ENCODE data around the gene MORN1.

MORN1 gene

DNA sequence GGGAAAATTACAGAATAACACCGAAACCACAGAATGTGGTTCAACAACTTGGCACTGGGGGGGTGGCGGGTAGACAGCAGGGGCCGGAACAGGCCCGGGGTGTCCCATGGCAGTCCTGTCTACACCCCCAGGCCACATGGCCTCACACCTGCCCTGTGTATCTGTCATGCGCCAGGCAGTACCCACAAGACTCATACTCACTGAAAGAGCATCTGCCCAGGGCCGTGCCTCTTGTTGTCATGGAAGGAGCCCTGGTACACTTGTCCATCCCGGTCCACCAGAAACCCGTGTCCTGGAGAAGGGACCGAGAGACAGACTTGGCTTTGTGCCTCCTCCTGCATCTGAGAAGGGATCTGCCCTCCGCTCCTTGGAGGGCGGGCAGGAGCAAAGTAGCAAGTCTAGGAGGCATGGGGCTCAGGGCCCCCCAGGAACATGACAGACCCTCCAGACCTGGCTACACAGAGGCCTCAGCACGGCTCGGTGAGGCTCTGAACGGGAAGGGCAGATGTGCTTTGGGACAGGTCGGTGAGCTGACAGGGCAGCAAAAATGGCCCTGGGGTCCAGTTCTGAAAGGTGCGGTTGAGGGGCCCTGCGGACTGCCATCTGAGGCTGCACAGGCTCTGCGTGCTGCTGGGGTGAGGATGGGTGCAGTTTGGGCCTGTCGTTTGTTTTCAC is 5.6 kb downstream of the MORN1 start:
- Histone ChIP-seq H3K4me1 (peaks cover 0 to 25% (median 16%) of the 10 kb centered on the region in 4 donors), H3K27me3 (no peaks in the 10 kb centered on the region), H3K9me3 (no peaks in the 10 kb centered on the region), H3K27ac (no peak overlapping the region), H3K36me3 (peaks cover 0 to 20% (median 0%) of the 10 kb centered on the region in 3 donors), H3K4me3 (no peak overlapping the region)
- TF ChIP-seq, protein P1, sequence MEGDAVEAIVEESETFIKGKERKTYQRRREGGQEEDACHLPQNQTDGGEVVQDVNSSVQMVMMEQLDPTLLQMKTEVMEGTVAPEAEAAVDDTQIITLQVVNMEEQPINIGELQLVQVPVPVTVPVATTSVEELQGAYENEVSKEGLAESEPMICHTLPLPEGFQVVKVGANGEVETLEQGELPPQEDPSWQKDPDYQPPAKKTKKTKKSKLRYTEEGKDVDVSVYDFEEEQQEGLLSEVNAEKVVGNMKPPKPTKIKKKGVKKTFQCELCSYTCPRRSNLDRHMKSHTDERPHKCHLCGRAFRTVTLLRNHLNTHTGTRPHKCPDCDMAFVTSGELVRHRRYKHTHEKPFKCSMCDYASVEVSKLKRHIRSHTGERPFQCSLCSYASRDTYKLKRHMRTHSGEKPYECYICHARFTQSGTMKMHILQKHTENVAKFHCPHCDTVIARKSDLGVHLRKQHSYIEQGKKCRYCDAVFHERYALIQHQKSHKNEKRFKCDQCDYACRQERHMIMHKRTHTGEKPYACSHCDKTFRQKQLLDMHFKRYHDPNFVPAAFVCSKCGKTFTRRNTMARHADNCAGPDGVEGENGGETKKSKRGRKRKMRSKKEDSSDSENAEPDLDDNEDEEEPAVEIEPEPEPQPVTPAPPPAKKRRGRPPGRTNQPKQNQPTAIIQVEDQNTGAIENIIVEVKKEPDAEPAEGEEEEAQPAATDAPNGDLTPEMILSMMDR (IDR thresholded peaks at IDR 0.05): no peak
- DNase-seq: peak; percentile 13 to 51
- intact Hi-C loops (cut with DNase I; ENCODE audit: low total_unique reads): loop anchor here (10.0 kb wide), 1 partner anchor 71 kb away; no protein-coding TSS in a partner anchor

GRCh38 chr1:2384941-2385481 is 6.3 kb downstream of the MORN1 start:
- no peak overlapping the region for H3K4me3 ChIP-seq
- H3K27me3 ChIP-seq: no peaks in the 10 kb centered on the region
- TF ChIP-seq, protein P1 (IDR thresholded peaks at IDR 0.05): no peak
- intact Hi-C loops (cut with DNase I; ENCODE audit: low total_unique reads): loop anchor here (10.0 kb wide), 1 partner anchor 70 kb away; no protein-coding TSS in a partner anchor
- H3K36me3 ChIP-seq: peaks cover 0 to 20% (median 0%) of the 10 kb centered on the region in 3 donors
- peak; percentile 14 to 63 for DNase-seq
- no peak overlapping the region for H3K27ac ChIP-seq
- H3K4me1 ChIP-seq: peaks cover 0 to 18% (median 12%) of the 10 kb centered on the region in 4 donors
- H3K9me3 ChIP-seq: no peaks in the 10 kb centered on the region

- Histone ChIP-seq H3K4me3 (no peak overlapping the region), H3K9me3 (no peaks in the 10 kb centered on the region), H3K4me1 (peaks cover 0 to 16% (median 12%) of the 10 kb centered on the region in 4 donors), H3K27ac (no peak overlapping the region), H3K27me3 (no peaks in the 10 kb centered on the region), H3K36me3 (peaks cover 0 to 20% (median 0%) of the 10 kb centered on the region in 3 donors)
- TF ChIP-seq, protein P1 (IDR thresholded peaks at IDR 0.05): no peak
- intact Hi-C loops (cut with DNase I; ENCODE audit: low total_unique reads): loop anchor here (10.0 kb wide), 1 partner anchor 69 kb away; no protein-coding TSS in a partner anchor
- peak; percentile 6 to 43 for DNase-seq
Measured at GRCh38 chr1:2384130-2384860, 7.1 kb downstream of the MORN1 start.

DNA sequence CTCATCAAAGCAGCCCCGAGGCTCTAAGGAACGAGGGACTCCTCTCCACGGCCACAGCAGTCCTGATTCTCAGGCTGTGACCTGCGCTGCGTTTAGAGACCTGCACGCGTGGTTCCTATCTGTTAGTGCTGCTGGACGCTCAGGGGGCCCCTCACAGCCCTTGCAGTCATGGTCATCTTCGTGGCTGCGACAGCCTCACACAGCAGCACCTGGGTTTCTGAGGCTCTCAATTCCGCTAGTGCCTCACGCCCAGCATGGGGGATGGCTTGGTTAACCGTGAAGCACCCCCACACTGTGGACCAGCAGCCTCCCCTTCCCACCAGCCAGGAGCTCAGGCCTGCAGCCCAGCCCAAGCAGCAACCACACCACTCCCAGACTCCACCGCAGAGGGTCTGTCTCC is 7.8 kb downstream of the MORN1 start:
- TF ChIP-seq, protein P1 (IDR thresholded peaks at IDR 0.05): no peak
- H3K27ac ChIP-seq: no peak overlapping the region
- no peak overlapping the region for H3K4me3 ChIP-seq

DNA sequence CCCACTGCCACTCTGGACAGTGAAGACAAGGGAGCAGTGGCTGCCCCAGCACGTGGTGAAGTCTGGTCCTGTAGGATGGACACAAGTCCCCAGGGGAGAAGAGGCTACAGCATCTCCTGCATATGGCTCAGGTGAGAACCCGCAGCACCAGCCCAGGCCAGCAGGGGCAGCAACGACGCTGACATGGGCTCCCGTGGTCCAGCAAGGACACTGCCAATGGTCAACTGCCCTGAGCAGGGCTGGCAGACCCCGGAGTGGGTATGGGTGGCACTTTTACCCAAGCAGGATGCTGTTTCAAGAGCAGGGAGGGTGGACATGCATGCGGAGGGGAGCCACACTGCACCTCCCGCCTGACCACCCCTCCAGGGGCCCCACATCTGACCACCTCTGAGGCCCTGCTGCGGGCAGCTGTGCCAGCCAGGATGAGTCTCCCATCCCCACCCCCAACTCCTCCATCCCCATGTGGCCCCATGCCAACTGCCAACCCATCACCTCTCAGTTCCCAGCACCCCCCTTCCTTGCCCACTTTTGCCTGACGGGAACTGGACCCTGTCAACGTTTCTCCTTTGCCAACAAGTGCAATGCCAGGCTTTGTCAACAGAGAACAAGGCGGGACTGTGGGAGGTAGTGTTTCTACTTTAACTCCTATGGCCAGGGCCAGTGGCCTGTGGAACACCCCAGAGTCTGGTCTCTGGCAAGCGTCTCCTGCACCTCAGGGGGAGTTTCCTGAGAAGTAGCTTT is 8.6 kb downstream of the MORN1 start:
- H3K36me3 ChIP-seq: peaks cover 0 to 20% (median 0%) of the 10 kb centered on the region in 3 donors
- DNase-seq: no peak
- peaks cover 0 to 16% (median 12%) of the 10 kb centered on the region in 4 donors for H3K4me1 ChIP-seq
- intact Hi-C loops (cut with DNase I; ENCODE audit: low total_unique reads): loop anchor here (10.0 kb wide), 1 partner anchor 68 kb away; no protein-coding TSS in a partner anchor
- H3K27ac ChIP-seq: no peak overlapping the region
- no peaks in the 10 kb centered on the region for H3K9me3 ChIP-seq
- H3K4me3 ChIP-seq: no peak overlapping the region
- H3K27me3 ChIP-seq: no peaks in the 10 kb centered on the region
- TF ChIP-seq, protein P1 (IDR thresholded peaks at IDR 0.05): peak; percentile 23 to 26

More for the DNA sequence above, 7.8 kb downstream of the MORN1 start:
- H3K27me3 ChIP-seq: no peaks in the 10 kb centered on the region
- peaks cover 0 to 20% (median 0%) of the 10 kb centered on the region in 3 donors for H3K36me3 ChIP-seq
- H3K9me3 ChIP-seq: no peaks in the 10 kb centered on the region
- no peak for DNase-seq
- intact Hi-C loops (cut with DNase I; ENCODE audit: low total_unique reads): loop anchor here (10.0 kb wide), 1 partner anchor 69 kb away; no protein-coding TSS in a partner anchor
- H3K4me1 ChIP-seq: peaks cover 0 to 16% (median 12%) of the 10 kb centered on the region in 4 donors
